ENCODE data around the gene PPARD.

The PPARD gene

GRCh38 chr6:35359744-35360348 is 17.5 kb downstream of the PPARD start:
- TF ChIP-seq SIN3A (IDR thresholded peaks at IDR 0.05; ENCODE audit: borderline replicate concordance, insufficient read depth, low read length) (no peak), FOXP2 (optimal IDR thresholded peaks at IDR 0.05; ENCODE audit: borderline replicate concordance, extremely low read depth, extremely low read length, insufficient read depth) (no peak), REST (IDR thresholded peaks at IDR 0.05; ENCODE audit: insufficient read depth in 1 of 2, low read depth in 2 of 2, low read length in 2 of 2) (no peak), POLR2AphosphoS5 (IDR thresholded peaks at IDR 0.05; ENCODE audit: low read depth, low read length) (no peak), TAF1 (IDR thresholded peaks at IDR 0.05; ENCODE audit: borderline replicate concordance, insufficient read depth, low read length) (no peak)

- no peak for TF ChIP-seq SIN3A (IDR thresholded peaks at IDR 0.05; ENCODE audit: borderline replicate concordance, insufficient read depth, low read length)
- no peak for TF ChIP-seq POLR2AphosphoS5 (IDR thresholded peaks at IDR 0.05; ENCODE audit: low read depth, low read length)
- TF ChIP-seq REST (IDR thresholded peaks at IDR 0.05; ENCODE audit: insufficient read depth in 1 of 2, low read depth in 2 of 2, low read length in 2 of 2): no peak
- TF ChIP-seq FOXP2 (optimal IDR thresholded peaks at IDR 0.05; ENCODE audit: borderline replicate concordance, extremely low read depth, extremely low read length, insufficient read depth): no peak
Observed at GRCh38 chr6:35360349-35361138, 18.2 kb downstream of the PPARD start.

- TF ChIP-seq TAF1 (IDR thresholded peaks at IDR 0.05; ENCODE audit: borderline replicate concordance, insufficient read depth, low read length): no peak
Observed at GRCh38 chr6:35362200-35362599, 19.8 kb downstream of the PPARD start.

- TF ChIP-seq POLR2AphosphoS5 (IDR thresholded peaks at IDR 0.05; ENCODE audit: low read depth, low read length): no peak
- TF ChIP-seq TAF1 (IDR thresholded peaks at IDR 0.05; ENCODE audit: borderline replicate concordance, insufficient read depth, low read length): no peak
- no peak for TF ChIP-seq REST (IDR thresholded peaks at IDR 0.05; ENCODE audit: insufficient read depth in 1 of 2, low read depth in 2 of 2, low read length in 2 of 2)
- TF ChIP-seq FOXP2 (optimal IDR thresholded peaks at IDR 0.05; ENCODE audit: borderline replicate concordance, extremely low read depth, extremely low read length, insufficient read depth): no peak
- TF ChIP-seq SIN3A (IDR thresholded peaks at IDR 0.05; ENCODE audit: borderline replicate concordance, insufficient read depth, low read length): no peak
Observed at GRCh38 chr6:35363293-35363750, 21.0 kb downstream of the PPARD start.

GRCh38 chr6:35365594-35366203 is 23.3 kb downstream of the PPARD start:
- no peak for TF ChIP-seq FOXP2 (optimal IDR thresholded peaks at IDR 0.05; ENCODE audit: borderline replicate concordance, extremely low read depth, extremely low read length, insufficient read depth)
- TF ChIP-seq POLR2AphosphoS5 (IDR thresholded peaks at IDR 0.05; ENCODE audit: low read depth, low read length): no peak
- TF ChIP-seq TAF1 (IDR thresholded peaks at IDR 0.05; ENCODE audit: borderline replicate concordance, insufficient read depth, low read length): no peak
- no peak for TF ChIP-seq REST (IDR thresholded peaks at IDR 0.05; ENCODE audit: insufficient read depth in 1 of 2, low read depth in 2 of 2, low read length in 2 of 2)
- TF ChIP-seq SIN3A (IDR thresholded peaks at IDR 0.05; ENCODE audit: borderline replicate concordance, insufficient read depth, low read length): no peak

Measured in PFSK-1 (cell line).